WERI-Rb-1 (cell line): ENCODE data around the gene MAML3.
A peak's percentile ranks its signal among the peaks of the same experiment; 100 is the strongest.

ENCODE experiments used
- DNase-seq: peaks from one replicate; pipeline ENCODE4 v3.0.0-alpha.2; 2020
- H3K27ac ChIP-seq: fragments of 250-450 bp; sonication (Bioruptor Pico); 2 replicates; pipeline ENCODE4 v1.5.1; 2020; ENCODE audit warnings: mild to moderate bottlenecking, moderate library complexity
- H3K27me3 ChIP-seq: fragments of 250-450 bp; sonication (Bioruptor Pico); 2 replicates; pipeline ENCODE4 v1.5.1; 2021; ENCODE audit warnings: mild to moderate bottlenecking, low read depth, moderate library complexity; ENCODE audit not compliant: insufficient read depth, severe bottlenecking
- H3K36me3 ChIP-seq: fragments of 250-450 bp; sonication (Bioruptor Pico); 2 replicates; pipeline ENCODE4 v1.5.1; 2020; ENCODE audit warnings: mild to moderate bottlenecking, moderate library complexity
- H3K4me3 ChIP-seq: 2 replicates; pipeline ENCODE4 v1.5.1; 2011; ENCODE audit warnings: low read depth, mild to moderate bottlenecking, control low read depth, low read length
- H3K9me3 ChIP-seq: fragments of 250-450 bp; sonication (Bioruptor Pico); 2 replicates; pipeline ENCODE4 v1.5.1; 2021; ENCODE audit warnings: mild to moderate bottlenecking, moderate library complexity; ENCODE audit not compliant: severe bottlenecking
- CTCF ChIP-seq: IDR thresholded peaks from 2 replicates; pipeline ENCODE4 v1.5.1; 2011; ENCODE audit warnings: low read depth, mild to moderate bottlenecking, control low read depth, inconsistent platforms, low read length

MAML3 gene

DNA sequence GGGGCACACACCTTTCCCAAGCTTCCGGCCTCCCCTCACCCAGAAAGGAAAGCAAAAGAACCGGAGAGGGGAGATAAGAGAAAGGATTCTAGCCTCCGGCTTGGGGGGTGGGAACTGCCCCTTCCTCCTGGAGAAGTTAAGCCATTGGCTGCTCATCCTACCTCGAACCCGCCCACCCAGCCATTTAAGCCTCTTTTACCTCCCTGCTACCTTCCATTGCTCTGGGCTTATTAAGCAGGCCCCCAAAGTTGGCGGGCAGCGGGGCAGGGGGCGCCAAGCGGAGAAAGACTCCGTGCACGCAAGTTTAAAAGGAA lies 2.3 kb downstream of the MAML3 start:
- Histone ChIP-seq H3K36me3 (peaks cover 4% of the 10 kb centered on the region; the same call in 1 of the 2 replicates), H3K27ac (peak overlapping the region; percentile 98), H3K27me3 (no peaks in the 10 kb centered on the region), H3K4me3 (peak overlapping the region; percentile 98), H3K9me3 (no peaks in the 10 kb centered on the region)
- TF ChIP-seq CTCF = no peak
- peak; percentile 97 for DNase-seq

GRCh38 chr4:140150886-140151698 lies 2.9 kb downstream of the MAML3 start:
- TF ChIP-seq CTCF = no peak
- peaks cover 4% of the 10 kb centered on the region; the same call in 1 of the 2 replicates for H3K36me3 ChIP-seq
- H3K27me3 ChIP-seq = no peaks in the 10 kb centered on the region
- H3K4me3 ChIP-seq = peak overlapping the region; percentile 98
- no peaks in the 10 kb centered on the region for H3K9me3 ChIP-seq
- peak; percentile 95 for DNase-seq
- H3K27ac ChIP-seq = peak overlapping the region; percentile 98

DNA sequence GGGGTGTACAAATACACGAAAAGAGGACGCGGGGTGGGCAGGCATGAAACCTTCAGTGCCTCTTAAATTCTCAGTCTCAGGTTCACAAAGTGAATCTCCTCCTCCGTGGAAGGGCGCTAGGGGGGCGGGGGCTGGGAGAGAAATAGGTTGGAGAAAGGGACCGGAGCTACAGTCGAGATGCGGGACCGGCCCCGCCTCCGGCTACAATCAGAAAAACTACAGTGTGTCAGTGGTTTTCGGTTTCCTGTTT lies 3.4 kb downstream of the MAML3 start:
- peaks cover 4% of the 10 kb centered on the region; the same call in 1 of the 2 replicates for H3K36me3 ChIP-seq
- peak overlapping the region; percentile 98 for H3K27ac ChIP-seq
- peak overlapping the region; percentile 98 for H3K4me3 ChIP-seq
- TF ChIP-seq CTCF = no peak
- H3K9me3 ChIP-seq = no peaks in the 10 kb centered on the region
- H3K27me3 ChIP-seq = no peaks in the 10 kb centered on the region
- DNase-seq = peak; percentile 89

- peaks cover 4% of the 10 kb centered on the region; the same call in 1 of the 2 replicates for H3K36me3 ChIP-seq
- DNase-seq = peak; percentile 83
- no peaks in the 10 kb centered on the region for H3K9me3 ChIP-seq
- no peak for TF ChIP-seq CTCF
- peak overlapping the region; percentile 98 for H3K27ac ChIP-seq
- H3K27me3 ChIP-seq = no peaks in the 10 kb centered on the region
- peak overlapping the region; percentile 98 for H3K4me3 ChIP-seq
Measured at GRCh38 chr4:140149846-140150635, 3.9 kb downstream of the MAML3 start.

DNA sequence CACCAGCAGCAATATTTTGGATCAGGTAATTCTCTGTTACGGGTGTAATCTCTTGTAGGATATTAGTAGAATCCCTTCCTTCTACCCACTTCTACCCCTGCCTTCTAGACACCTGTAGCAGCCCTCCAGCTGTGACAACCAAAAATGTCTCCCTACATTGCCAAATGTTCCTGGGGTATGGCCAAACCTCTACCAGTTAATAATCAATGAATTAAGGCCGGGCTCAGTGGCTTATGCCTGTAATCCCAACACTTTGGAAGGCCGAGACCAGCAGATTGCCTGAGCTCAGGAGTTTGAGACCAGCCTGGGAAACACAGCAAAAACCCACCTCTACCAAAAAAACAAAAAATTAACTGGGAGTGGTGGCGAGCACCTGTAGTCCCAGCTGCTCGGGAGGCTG lies 9.9 kb downstream of the MAML3 start:
- no peaks in the 10 kb centered on the region for H3K27me3 ChIP-seq
- no peak for TF ChIP-seq CTCF
- H3K9me3 ChIP-seq = no peaks in the 10 kb centered on the region
- DNase-seq = no peak
- no peak overlapping the region for H3K4me3 ChIP-seq
- H3K36me3 ChIP-seq = no peaks in the 10 kb centered on the region
- no peak overlapping the region for H3K27ac ChIP-seq
